H1 (cell line): ENCODE data around the gene SPATA31E1. TPM values are rescaled to one million over a fixed set of nuclear protein-coding genes. Genes with fewer than 3 reads are reported as not detected.

Experiments used
- BACH1 ChIP-seq: IDR thresholded peaks from 2 replicates; pipeline ENCODE4 v1.6.1; 2012; ENCODE audit warnings: low read length, improper control_type of control experiment
- CBX5 ChIP-seq: fragments of 300-800, 300-1000 bp; sonication (generic); IDR thresholded peaks from 2 replicates; pipeline ENCODE4 v1.7.1; 2016; ENCODE audit warnings: antibody characterized with exemption, low read length, low read depth
- JUN ChIP-seq: IDR thresholded peaks from 2 replicates; pipeline ENCODE4 v1.6.1; 2011; ENCODE audit warnings: low read depth, mild to moderate bottlenecking, improper control_type of control experiment, low read length
- NRF1 ChIP-seq: IDR thresholded peaks from 2 replicates; pipeline ENCODE4 v1.6.1; 2011; ENCODE audit warnings: mild to moderate bottlenecking, low read depth, low read length, improper control_type of control experiment
- PHF8 ChIP-seq: fragments of 200-600 bp; sonication (generic); conservative IDR thresholded peaks from 2 replicates; pipeline ENCODE4 v1.7.1; 2012; ENCODE audit warnings: low read depth, mild to moderate bottlenecking, inconsistent platforms, low read length, moderate library complexity
- SAP30 ChIP-seq: fragments of 300-600 bp; sonication (generic); IDR thresholded peaks from 2 replicates; pipeline ENCODE4 v1.7.1; 2012; ENCODE audit warnings: low read length, moderate library complexity, mild to moderate bottlenecking, inconsistent platforms; ENCODE audit not compliant: insufficient read depth, insufficient replicate concordance
- SIRT6 ChIP-seq: IDR thresholded peaks from one replicate; pipeline ENCODE4 v1.7.1; 2012; ENCODE audit warnings: low read length, inconsistent platforms
- TAF7 ChIP-seq: optimal IDR thresholded peaks from 2 replicates; pipeline ENCODE3; 2011; ENCODE audit warnings: low read depth, mild to moderate bottlenecking, inconsistent platforms, low read length, moderate library complexity, borderline replicate concordance
- TBP ChIP-seq: IDR thresholded peaks from 2 replicates; pipeline ENCODE4 v1.6.1; 2011; ENCODE audit warnings: low read depth, low read length, improper control_type of control experiment
- TCF12 ChIP-seq: IDR thresholded peaks from 2 replicates; pipeline ENCODE4 v1.6.1; 2011; ENCODE audit warnings: low read depth, mild to moderate bottlenecking, low read length
- ZNF274 ChIP-seq: IDR thresholded peaks from 2 replicates; pipeline ENCODE4 v1.7.0; 2012; ENCODE audit warnings: low read length, borderline replicate concordance; ENCODE audit errors: extremely low read depth
- polyA plus RNA-seq, 7 experiments: library from polyadenylated mRNA; depleted of rRNA in 3 of 7; stranded (reverse) in 5 of 7; unstranded in 2 of 7; fragments of >200 nt in 5 of 7; fragments of 200-250 nt in 2 of 7; gene quantifications; 1 replicate in 5 of 7; 2 replicates in 1 of 7; 4 replicates in 1 of 7; pipeline versions ENCODE4 v1.2.1 to v1.2.3, GENCODE V29; 2011 to 2013; ENCODE audit warnings: missing spikeins in 2 of 7, mixed read lengths in 2 of 7
- total RNA-seq: library from RNA; stranded (reverse); fragmentation: NEBNext Ultra II Directional; extraction: Animal tissue kit (Norgen Biotek cat#: 25700); gene quantifications from 2 replicates; pipeline ENCODE4 v1.2.1, GENCODE V29; 2021

Gene SPATA31E1
- total and polyA plus RNA-seq, 2 of the 8 experiments (the other 6 are each of a cell fraction or from before 2014, with no cell fraction given) = 0.05 to 0.09 TPM

DNA sequence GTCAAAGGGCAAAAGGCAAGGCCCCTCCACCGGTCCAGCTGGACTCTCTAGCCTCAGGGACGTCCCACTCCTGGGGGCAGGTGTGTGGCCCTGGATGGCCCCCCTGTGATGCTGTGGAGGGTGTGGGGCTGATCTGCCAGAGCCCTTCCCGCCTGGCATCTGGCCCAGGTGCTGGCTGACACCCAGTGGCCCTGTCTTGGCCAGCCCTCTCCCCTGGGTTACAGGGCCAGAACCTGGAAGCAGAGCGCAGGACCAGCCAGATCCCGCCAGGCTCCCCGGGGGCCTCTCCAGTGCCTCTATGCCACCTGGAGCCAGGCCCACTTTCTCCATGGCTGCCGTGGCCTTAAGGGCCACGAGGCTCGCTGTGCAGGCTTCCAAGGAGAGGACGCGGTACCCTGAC, 22.9 kb upstream of the SPATA31E1 start (continued):
- TF ChIP-seq TAF7 = no peak
- no peak for TF ChIP-seq PHF8
- TF ChIP-seq NRF1 = no peak
- no peak for TF ChIP-seq JUN
- TF ChIP-seq BACH1 = no peak
- no peak for TF ChIP-seq ZNF274
- no peak for TF ChIP-seq TCF12
- TF ChIP-seq SAP30 = no peak
- no peak for TF ChIP-seq SIRT6
- no peak for TF ChIP-seq CBX5
- no peak for TF ChIP-seq TBP
